IPS-NIHi11 (cell line): ENCODE data around the gene ANK3.

ENCODE experiments used
- DNase-seq: peaks from one replicate; pipeline ENCODE4 v3.0.0; 2012; ENCODE audit warnings: mixed read lengths, low spot score

ANK3 gene

DNA sequence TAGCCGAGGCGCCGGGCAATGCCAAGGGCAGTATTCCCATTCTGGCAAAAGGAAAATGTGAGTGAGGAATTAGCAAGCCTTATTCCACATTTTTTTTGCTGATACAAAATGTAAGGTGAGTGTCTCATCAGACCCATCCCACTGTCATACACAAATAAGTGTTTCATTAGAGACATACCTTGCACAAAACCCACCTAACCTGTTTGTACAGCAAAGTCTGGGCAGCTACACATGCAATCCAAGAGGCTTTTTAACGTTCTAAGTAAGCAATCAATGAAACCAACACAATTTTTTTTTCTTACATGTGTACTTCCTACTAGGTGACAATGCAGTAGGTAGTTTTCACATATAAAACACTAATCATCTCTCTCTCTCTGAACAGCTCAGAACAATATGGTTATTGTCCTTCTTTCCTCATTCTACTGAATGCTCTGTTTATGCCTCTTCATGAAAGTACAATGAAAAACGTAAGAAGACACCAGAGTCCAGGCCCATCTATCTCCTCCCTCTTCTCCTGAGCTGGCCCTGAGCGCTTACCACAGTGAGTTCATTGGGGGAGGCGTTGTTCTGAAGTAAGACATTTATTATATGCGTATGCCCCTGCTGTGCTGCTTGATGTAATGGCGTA, 217.2 kb downstream of the ANK3 start:
- DNase-seq = no peak

DNA sequence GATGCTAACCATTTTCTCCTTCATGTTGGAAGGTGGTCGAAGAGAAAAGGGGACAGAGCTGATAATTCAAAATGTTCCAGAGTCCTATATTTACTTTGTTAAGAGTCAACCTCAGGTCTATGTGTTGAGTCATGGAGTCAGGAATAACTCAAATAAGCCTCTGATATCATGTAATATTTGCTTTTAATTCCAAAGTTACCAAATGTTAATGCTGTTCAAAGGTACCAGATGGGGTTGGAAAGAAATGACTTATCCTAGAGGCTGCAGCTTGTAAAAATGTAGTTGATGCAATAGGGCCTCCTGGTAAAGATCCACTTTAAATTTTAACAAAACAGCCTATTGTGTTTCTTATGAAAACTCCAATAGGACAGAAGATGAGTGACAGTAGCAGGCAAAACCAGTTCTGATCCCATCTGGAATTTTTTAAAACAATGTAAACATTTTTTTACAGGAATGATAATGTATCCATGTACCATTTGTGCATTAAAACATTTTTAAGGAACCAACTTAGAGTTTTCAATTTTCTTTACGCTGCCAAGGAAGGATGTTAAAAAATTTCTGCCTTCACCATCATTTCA, 218.2 kb downstream of the ANK3 start:
- DNase-seq = no peak

DNA sequence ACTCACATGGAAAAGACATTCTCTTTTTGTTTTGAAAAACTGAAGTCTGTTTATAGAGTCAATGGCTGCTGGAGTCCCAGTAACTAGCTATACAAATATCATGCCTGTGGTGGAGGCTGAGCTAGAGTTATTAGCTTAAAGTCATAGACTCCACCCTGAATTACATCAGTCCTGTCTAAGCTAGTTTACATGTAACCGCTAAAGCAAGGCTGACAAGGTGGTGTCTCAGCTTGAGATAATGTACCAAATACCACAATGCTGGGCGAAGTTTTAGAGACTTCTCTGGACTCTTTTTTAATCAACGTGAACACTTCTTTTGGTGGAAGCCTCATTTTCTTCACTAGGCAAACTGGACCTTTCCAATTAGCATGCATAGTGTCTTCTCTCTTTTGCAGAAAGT, 219.4 kb downstream of the ANK3 start:
- no peak for DNase-seq

DNA sequence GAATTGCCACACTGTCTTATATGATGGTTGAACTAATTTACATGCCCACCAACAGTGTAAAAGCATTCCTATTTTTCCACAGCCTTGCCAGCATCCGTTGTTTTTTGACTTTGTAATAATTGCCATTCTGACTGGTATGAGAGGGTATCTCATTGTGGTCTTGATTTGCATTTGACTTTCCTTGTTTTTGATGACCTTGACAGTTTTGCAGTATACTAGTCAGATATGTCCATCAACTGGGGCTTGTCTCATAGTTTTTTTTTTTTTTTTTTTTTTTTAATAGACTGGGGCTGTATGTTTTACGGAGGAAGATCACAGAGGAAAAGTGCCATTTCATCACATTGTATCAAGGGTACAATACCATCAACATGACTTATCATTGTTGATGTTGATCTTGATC, 220.6 kb downstream of the ANK3 start:
- DNase-seq = no peak

DNA sequence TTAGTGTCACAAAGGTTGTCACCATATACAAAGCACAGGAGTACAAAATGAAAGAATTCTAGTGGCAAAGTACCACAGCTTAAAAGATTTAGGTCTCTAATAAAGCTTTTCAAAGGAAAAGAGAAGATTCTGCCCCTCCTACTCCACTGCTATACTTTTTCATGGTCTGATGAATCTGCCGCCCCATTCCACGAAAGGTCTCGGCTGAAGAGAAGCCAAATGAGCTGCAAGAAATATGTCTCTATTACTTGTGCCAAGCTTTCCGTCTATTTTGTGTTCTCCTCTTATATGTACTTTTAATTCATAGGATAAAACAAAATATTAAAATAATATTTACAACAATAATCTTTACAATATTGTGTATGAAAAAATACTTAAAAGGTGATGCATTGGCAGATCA, 222.6 kb downstream of the ANK3 start:
- DNase-seq = no peak

DNA sequence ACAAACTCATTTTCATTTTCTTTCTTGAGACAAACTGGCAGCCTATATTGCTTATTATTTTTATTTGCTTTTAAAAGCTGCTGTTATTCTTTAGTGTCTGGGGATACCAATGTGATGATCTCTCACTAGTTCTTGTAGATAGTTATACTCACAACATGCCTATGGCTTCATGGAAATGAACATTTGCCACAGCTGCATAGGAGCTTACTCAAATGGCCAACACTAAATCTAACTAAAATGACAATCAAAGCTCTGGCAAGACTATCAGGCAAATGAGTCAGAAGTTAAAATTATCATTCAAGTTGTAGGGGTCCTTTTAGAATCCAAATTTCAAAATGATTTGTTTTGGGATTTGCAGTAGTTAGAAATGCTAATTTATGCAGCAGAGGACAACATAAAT, 225.9 kb downstream of the ANK3 start:
- DNase-seq = no peak

DNA sequence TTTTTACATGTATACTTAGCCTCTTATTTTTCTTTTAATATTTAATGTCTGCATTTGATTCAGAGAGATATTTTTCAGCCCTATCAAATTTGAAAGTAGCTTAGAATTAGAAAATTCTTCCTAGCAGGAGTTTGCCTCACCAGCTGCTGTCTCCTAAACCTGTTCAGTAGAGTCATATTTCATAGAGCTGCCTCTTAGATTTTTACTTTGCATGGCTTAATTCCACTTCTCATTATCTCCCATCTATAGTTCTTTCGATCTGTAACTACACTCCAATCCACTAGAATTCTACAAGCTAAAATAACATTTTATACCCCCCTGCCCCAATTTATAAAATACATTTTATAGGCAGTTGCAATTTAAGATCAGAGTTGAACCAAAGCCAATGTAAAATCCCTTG, 227.0 kb downstream of the ANK3 start:
- DNase-seq = no peak

DNA sequence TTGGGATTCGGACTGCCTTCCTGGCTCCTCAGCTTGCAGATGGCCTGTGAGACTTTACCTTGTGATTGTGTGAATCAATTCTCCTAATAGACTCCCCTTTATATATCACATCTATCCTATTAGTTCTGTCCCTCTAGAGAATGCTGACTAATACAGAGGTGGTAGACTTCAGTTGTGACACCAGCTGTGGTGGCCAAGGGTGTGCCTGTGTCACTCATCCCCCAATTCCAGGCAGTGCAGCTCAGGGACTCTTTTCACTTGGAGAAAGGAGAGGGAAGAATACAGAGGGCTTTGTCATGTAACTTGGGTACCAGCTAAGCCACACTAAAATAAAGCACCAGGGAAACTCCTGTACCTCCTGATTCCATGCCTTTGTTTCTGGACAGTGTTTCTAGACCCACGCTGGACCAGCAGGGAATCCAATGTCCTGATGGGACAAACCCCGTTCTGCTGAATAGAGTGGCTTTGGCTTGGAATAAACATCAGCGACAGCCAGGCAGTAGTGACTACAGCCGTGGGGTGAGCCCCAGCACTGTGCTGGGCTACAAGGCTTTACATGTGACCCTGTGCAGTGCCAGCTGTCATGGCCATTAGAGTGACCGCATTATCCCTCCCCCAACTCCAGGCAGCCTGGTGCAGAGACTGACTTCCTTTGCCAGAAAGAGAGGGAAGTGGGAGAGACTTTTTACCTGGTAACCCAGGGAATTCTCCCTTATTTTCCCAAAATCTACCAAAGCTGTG, 233.6 kb downstream of the ANK3 start:
- no peak for DNase-seq

DNA sequence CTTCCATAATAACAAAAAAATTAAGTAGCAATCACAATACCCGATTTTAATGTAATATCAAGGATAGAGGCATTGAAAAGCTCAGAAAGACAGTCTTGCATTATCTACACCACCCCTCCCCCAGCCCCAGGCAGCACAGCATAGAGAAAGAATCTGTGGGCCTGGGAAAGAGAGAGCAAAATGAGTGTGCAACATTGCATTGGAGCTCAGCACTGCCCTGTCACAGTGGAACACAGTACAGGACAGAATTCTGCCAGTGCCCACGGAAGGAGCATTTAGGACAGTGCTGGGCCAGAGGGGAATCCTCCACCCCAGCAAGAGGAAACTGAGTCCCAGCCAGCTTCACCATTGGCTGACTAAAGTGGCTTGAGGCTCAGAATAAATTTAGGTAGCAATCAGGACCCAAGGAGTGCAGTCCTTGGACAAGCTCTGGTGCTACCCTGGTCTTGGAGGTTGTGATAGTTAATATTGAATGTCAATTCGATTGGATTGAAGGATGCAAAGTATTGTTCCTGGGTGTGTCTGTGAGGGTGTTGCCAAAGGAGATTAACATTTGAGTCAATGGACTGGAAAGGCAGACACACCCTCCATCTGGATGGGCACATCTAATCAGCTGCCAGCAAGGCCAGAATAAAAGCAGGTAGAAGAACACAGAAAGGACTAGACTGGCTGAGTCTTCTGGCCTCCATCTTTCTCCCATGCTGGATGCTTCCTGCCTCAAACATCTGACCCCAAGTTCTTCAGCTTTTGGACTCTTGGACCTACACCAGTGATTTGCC, 234.4 kb downstream of the ANK3 start:
- no peak for DNase-seq

DNA sequence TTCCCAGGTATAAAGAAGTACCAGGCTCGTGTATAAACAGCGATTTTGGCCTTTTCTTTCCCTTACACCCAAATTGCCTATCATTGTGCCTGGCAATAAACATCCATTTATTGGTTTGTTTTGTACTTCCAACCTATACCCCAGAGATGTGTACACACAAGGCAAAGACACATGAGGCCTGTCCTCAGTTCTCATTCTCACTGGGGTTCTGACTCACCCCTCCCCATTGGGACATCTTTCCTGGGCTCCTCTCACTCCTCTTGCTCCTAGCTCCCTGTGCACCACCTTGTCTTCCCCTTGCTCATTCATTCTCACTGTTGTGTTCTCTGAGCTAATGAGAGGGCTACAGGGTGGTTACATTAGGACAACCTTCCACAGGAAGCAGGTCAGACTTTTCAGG, 240.7 kb downstream of the ANK3 start:
- no peak for DNase-seq

DNA sequence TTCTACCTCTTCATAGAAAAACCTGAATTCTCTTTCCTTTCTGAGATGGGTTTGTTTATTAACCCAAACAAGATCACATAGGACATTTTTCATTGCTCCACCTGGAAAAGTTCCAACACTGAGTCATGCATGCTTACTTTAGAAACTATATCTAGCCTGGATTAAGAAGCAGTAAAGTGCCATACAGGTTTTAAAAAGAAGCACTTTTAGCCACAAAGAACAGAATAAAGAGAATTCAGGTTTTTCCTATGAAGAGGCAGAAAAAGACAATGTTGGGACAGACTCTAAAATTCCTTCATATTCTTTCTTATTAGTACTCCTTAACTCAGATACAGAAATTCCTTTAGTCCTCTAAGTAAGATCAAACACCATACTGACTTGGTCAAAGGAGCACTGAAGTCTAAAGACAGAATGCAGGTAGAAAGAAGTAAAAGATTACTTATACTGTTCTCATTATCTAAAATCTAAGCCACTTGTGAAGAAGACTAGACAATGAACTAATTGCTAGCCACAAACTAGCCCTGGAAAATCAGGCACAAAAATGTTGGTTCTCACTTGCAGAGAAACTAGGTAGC, 241.3 kb downstream of the ANK3 start:
- no peak for DNase-seq

DNA sequence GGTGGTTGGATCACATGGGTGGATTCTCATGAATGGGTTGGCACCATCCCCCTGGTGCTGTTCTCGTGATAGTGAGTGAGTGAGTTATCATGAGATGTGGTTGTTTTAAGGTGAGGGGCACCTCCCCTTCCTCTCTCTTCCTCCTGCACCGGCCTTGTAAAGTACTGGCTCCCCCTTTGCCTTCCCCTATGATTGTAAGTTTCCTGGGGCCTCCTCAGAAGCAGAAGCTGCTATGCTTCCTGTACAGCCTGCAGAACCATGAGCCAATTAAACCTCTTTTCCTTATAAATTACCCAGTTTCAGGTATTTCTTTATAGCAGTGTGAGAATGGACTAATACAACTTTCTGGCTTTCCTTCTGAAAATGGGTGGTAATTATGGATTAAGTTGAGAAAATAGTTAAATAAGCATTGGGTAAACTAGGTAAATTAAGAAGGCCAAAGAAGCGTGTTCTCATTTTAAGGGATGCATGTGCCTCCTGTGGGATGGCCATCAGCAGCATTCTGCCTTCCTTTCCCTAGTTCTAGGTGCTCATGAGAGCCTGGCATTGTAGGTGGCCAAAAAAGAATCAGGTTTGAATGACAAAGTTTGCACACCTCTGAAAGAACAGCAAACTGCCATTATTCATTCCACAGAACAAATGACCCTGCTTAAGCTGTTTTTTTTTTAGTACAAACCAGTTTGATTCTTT, 242.0 kb downstream of the ANK3 start:
- no peak for DNase-seq

DNA sequence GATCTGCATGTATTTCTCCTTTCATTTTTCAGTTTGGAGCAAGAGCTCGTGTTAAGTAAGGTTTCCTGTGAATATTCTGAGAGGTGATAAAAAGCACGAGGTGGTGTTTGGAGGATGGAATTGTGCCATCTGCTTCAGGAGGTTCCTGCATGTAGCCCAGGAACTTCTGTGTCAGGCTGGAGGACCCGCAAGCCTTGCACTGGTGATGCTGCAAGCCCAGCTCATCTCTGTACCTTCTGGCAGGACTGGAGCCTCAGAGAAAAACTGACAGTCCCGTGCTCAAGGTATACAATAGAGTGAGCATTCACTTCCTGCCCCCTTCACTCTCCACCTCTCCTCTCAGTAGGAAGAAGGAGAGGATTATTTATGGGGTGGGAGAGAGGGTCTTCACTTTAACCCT, 242.7 kb downstream of the ANK3 start:
- no peak for DNase-seq

DNA sequence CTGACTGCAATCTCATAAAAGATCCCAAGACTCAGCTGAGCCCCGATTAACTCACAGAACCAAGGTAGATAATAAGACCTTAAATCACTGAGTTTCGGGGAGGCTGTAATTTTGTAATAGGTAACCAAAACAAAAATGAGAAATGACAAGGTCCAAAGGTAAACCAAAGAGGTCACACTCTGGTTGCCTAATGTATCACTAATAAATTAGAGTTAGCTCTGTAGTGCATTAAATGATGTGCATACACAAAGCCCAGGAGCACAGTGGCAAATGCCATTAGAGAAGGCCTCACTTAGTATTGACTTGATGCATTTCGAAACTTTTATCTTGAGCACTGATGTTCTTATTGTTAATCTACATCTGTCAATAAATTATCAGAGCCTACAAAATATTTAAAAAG, 245.6 kb downstream of the ANK3 start:
- no peak for DNase-seq

DNA sequence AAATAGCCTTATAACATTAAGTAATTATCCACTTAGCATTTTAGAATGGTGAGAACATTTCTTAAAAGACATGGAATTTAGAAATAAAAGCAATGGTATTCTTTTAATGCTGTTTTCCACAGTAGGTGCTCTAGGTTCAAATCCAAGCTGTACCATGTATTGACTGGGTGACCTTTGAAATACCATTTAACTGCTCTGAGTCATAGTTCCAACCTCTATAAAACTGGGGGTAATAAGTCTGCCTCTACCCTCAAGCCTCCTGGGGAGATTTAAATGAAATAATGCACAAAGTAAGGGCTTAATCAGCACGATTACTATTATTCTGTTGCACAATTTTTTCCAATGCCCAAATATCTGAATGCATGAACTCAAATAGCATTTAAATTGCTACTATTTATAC, 246.9 kb downstream of the ANK3 start:
- DNase-seq = no peak

DNA sequence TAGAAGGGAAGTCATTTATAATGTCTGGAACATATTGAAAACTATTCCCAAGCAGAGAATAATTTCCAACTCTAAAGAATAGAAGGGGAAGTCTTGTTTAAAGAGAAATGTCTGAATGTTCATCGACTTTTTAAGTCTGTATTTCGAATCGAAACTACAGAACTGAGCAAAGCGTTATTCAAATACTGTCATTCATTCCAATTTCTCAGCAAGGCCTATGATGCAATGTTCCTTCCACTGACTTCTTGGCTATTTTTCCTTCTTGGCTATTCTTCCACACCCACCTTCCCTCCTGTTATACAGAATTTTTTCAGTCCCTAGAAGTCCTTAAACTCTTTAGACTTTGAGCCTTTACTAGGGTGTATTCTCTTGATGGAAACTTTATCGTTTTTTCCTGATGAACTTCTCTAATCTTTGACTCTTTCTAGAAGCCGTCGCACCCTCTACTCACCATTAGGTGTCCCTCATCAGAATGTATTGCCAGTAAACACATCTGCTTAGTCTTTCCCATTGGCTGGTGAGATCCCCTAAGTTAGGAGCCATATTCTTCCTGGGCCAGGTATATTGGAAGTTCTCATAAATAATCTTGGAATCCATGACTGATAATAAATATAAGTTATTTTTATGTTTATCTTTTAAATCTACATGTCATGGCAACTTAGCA, 247.6 kb downstream of the ANK3 start:
- DNase-seq = peak; percentile 30

DNA sequence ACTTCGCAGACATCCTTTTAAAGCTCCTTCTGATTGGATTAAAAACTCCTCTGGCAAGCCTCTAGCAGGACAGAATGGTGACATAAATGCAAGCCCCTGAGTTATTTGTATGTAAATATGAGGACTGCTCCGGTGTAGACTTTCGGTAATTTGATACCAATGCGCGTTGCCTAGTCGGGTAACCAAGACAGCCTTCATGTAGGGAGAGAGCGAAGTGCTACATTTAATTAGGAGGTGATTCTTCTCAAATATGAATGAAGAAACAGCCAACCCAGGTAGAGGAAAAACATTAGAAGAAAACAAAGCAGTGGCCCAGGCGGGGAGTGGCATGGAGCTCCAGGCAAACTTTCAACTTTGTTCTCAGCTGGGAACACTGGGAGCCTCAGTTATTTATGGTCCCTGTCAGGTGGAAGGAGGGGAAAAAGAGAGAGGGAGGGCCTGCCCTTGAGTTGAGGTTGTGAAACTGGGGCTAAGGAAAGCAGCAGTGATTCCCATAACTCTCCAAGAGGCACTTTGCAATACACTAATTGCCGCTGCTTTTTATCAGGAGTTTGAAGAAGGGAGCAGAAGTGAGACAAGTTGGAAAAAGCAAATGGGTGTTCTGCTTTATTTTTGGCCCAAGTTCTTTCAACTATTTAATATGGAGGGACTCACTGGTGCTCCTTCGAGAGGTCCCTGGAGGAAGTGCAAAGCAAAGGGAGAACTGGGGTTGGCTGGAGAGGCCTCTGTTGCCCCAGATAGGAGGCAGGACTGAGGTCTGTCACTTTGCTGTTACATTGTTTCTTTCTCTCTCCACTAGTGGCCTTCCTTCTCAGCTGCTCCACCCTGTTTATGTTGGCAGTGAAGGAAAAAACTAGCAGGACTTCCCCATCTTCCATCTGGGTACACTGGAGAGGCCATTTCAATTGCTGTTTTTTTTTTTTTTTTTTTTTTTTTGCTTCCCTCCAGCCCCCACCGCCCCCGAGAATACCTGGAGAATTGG, 248.7 kb downstream of the ANK3 start:
- DNase-seq = peak; percentile 84

DNA sequence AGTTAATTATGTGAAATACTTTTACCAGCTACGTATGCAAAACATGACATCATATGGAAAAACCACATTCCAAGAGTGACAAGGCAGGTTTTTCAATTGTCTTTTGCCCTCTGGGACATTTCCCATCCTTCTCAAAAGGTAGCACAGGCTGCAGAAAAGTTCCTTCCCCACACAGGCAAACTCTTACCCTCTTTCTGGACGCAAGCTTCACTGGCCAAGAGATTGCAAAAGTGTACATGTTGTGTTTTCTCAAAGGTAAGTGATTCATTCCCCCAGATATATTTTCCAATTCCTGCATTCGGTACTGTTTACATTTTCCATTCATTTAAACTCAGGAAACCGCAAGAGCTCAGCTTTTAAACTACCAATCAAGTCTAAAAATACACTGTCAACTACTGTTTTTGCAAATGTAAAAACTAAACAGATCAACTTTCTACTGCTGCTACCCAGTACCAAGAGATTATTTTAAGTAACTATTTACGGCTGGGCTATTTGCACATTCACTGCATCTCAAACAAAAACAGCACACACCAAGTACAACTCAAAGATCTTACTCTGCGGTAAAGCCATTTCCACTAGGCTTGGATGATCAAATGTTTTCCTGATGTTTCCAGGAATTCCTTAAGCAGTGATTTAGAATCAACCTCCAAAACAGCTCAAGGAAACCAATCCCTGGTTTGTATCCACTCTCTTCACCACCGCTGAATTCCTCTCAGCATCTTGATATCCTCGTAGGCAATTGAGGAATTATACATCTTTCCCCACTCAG, 249.7 kb downstream of the ANK3 start:
- peak; percentile 25 for DNase-seq

DNA sequence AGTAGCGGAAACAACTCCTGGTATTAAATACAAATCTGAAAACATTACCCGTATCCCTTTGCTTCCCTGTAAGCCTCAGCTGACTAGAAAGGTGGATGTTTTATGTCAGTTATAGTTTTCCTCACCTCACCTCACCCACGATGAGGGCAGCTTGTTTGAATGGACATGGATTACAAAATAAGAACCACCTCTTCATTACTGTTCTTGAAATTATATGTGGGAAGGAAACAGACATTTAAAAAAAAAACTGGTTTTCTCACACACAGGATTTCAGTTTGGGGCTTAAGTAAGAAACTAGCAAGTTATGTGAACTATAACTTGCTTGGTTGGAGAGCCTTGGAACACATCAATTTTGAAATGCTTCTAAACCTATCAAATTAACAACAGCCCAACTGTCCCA, 250.4 kb downstream of the ANK3 start:
- no peak for DNase-seq
